ENCODE data around the gene ITPR2. TPM values are rescaled to one million over a fixed set of nuclear protein-coding genes. Genes with fewer than 3 reads are reported as not detected.

The ITPR2 gene
- total RNA-seq, 1 donor from 2014 or later = 12.5 TPM

GRCh38 chr12:26699237-26699636, 133.8 kb downstream of the ITPR2 start:
- H3K4me3 ChIP-seq = no peak overlapping the region
- intact Hi-C loops (cut with DNase I) = no loop called here
- no peak for TF ChIP-seq CTCF (IDR thresholded peaks at IDR 0.05)
- H3K27ac ChIP-seq = no peak overlapping the region
- no peaks in the 10 kb centered on the region for H3K4me1 ChIP-seq
- H3K36me3 ChIP-seq = peaks cover 4% of the 10 kb centered on the region in 2 donors
- no peaks in the 10 kb centered on the region for H3K27me3 ChIP-seq
- DNase-seq (ENCODE audit: low spot score in 2 of 2) = no peak
- H3K9me3 ChIP-seq = no peaks in the 10 kb centered on the region

- Histone ChIP-seq H3K9me3 (no peaks in the 10 kb centered on the region), H3K27me3 (no peaks in the 10 kb centered on the region), H3K36me3 (peaks cover 4% of the 10 kb centered on the region in 2 donors), H3K27ac (no peak overlapping the region), H3K4me3 (no peak overlapping the region), H3K4me1 (no peaks in the 10 kb centered on the region)
- no peak for DNase-seq (ENCODE audit: low spot score in 2 of 2)
- TF ChIP-seq CTCF (IDR thresholded peaks at IDR 0.05) = no peak
- intact Hi-C loops (cut with DNase I) = no loop called here
Observed at GRCh38 chr12:26698186-26698585, 134.8 kb downstream of the ITPR2 start.

GRCh38 chr12:26697217-26697616, 135.8 kb downstream of the ITPR2 start:
- no peaks in the 10 kb centered on the region for H3K4me1 ChIP-seq
- no peak overlapping the region for H3K4me3 ChIP-seq
- no peaks in the 10 kb centered on the region for H3K9me3 ChIP-seq
- H3K27ac ChIP-seq = no peak overlapping the region
- peaks cover 4% of the 10 kb centered on the region in 2 donors for H3K36me3 ChIP-seq
- no peaks in the 10 kb centered on the region for H3K27me3 ChIP-seq
- intact Hi-C loops (cut with DNase I) = no loop called here
- DNase-seq (ENCODE audit: low spot score in 2 of 2) = no peak
- TF ChIP-seq CTCF (IDR thresholded peaks at IDR 0.05) = no peak

GRCh38 chr12:26696613-26697092, 136.3 kb downstream of the ITPR2 start:
- intact Hi-C loops (cut with DNase I) = no loop called here
- no peak overlapping the region for H3K4me3 ChIP-seq
- H3K27me3 ChIP-seq = no peaks in the 10 kb centered on the region
- TF ChIP-seq CTCF (IDR thresholded peaks at IDR 0.05) = no peak
- no peaks in the 10 kb centered on the region for H3K4me1 ChIP-seq
- H3K27ac ChIP-seq = no peak overlapping the region
- no peak for DNase-seq (ENCODE audit: low spot score in 2 of 2)
- H3K9me3 ChIP-seq = no peaks in the 10 kb centered on the region
- peaks cover 4% of the 10 kb centered on the region in 2 donors for H3K36me3 ChIP-seq

GRCh38 chr12:26696048-26696612, 136.9 kb downstream of the ITPR2 start:
- no peak for TF ChIP-seq CTCF (IDR thresholded peaks at IDR 0.05)
- Histone ChIP-seq H3K27me3 (no peaks in the 10 kb centered on the region), H3K36me3 (peaks cover 4% of the 10 kb centered on the region in 2 donors), H3K4me3 (no peak overlapping the region), H3K9me3 (no peaks in the 10 kb centered on the region), H3K27ac (no peak overlapping the region), H3K4me1 (no peaks in the 10 kb centered on the region)
- DNase-seq (ENCODE audit: low spot score in 2 of 2) = no peak
- intact Hi-C loops (cut with DNase I) = no loop called here

- Histone ChIP-seq H3K27me3 (no peaks in the 10 kb centered on the region), H3K9me3 (no peaks in the 10 kb centered on the region), H3K36me3 (peaks cover 4% of the 10 kb centered on the region in 2 donors), H3K4me1 (no peaks in the 10 kb centered on the region), H3K4me3 (no peak overlapping the region), H3K27ac (no peak overlapping the region)
- intact Hi-C loops (cut with DNase I) = no loop called here
- TF ChIP-seq CTCF (IDR thresholded peaks at IDR 0.05) = no peak
- DNase-seq (ENCODE audit: low spot score in 2 of 2) = no peak
Observed at GRCh38 chr12:26694402-26694801, 138.6 kb downstream of the ITPR2 start.

Measured in ascending aorta (tissue), 2 donors.